ENCODE data around the gene ANKMY1. TPM values are rescaled to one million over a fixed set of nuclear protein-coding genes. Genes with fewer than 3 reads are reported as not detected.

Gene ANKMY1
- polyA plus RNA-seq, 4 donors: 9.6 to 14.5 (median 10.9) TPM

- DNase-seq (ENCODE audit: low read depth in 4 of 4, low spot score in 3 of 4): no peak
Measured at GRCh38 chr2:240462707-240463273, 95.0 kb downstream of the ANKMY1 start.

DNA sequence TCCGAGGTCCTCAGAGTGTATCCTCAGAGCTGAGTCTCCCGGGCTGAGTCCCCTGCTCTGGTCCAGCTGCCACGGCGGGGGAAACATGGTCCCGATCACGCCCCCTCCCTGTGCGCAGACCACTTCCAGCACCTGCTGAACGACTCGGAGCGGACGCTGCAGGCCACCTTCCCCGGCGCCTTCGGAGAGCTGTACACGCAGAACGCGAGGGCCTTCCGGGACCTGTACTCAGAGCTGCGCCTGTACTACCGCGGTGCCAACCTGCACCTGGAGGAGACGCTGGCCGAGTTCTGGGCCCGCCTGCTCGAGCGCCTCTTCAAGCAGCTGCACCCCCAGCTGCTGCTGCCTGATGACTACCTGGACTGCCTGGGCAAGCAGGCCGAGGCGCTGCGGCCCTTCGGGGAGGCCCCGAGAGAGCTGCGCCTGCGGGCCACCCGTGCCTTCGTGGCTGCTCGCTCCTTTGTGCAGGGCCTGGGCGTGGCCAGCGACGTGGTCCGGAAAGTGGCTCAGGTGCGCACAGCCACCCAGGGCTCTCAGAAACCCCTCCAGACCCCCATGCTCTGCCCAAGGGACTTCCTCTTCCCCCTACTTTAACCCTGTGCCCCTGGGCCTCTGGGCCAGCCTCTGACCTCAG is 95.6 kb downstream of the ANKMY1 start:
- DNase-seq (ENCODE audit: low read depth in 4 of 4, low spot score in 3 of 4): no peak

GRCh38 chr2:240461471-240462072 is 96.2 kb downstream of the ANKMY1 start:
- no peak for DNase-seq (ENCODE audit: low read depth in 4 of 4, low spot score in 3 of 4)

GRCh38 chr2:240460781-240461431 is 96.9 kb downstream of the ANKMY1 start:
- no peak for DNase-seq (ENCODE audit: low read depth in 4 of 4, low spot score in 3 of 4)

- no peak for DNase-seq (ENCODE audit: low read depth in 4 of 4, low spot score in 3 of 4)
Measured at GRCh38 chr2:240460253-240460711, 97.5 kb downstream of the ANKMY1 start.

DNA sequence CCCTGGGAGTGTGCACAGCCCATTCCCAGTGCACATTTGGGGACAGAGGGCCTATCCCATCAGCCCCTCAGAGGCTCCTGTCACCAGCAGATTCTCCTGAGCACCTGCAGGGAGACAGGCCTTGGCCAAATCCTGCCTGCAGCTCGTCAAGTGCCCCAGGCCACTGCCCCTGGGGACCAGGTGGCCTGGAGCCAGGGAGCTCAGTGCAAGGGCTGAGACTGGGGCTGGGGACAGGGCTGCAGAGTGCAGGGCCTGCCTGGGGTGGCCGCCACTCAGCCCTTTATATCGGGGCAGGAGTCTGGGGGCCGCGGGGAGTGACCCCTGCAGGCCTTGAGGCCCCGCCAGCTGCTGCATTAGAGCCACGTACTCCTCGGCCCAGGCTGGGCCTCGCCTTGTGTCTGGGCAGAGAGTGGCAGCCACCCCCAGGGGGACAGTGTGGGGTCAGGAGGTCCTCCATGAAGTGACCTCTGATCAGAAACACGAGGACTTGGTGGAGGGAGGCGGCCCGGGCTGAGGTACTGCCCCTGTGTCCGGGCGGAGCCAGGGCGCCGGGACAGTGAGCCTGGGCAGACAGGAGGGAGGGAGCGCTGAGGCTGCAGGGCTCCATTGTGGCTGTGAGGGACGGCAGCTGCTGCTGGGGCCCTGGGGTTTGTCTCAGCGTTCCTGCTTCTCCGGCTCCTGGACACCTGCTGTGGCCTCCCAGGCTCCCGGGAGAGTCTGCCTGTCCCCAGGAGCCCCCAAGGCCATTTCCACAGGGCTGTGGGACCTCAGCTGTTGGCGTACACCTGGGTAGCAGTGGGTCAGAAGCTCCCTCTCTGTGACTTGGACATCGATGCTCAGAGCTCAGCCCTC is 98.2 kb downstream of the ANKMY1 start:
- DNase-seq (ENCODE audit: low read depth in 4 of 4, low spot score in 3 of 4): no peak

DNA sequence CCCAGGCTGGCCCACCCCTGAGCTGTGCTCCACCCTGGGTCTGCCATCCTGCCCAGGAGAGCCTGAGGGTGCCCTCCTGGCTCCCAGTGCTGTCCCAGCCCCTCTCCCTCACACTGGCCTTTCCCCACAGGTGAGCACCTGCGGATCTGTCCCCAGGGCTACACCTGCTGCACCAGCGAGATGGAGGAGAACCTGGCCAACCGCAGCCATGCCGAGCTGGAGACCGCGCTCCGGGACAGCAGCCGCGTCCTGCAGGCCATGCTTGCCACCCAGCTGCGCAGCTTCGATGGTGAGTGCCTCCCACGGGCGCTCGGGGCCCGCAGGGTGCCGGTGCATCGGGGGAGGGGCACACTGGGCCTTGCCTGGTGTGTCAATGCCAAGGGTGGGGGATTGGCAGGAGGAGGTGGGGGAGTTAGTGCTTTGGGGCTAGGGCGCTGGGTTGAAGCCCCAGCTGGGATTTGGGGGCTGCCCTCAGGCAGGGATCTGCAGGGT is 98.8 kb downstream of the ANKMY1 start:
- DNase-seq (ENCODE audit: low read depth in 4 of 4, low spot score in 3 of 4): no peak

DNA sequence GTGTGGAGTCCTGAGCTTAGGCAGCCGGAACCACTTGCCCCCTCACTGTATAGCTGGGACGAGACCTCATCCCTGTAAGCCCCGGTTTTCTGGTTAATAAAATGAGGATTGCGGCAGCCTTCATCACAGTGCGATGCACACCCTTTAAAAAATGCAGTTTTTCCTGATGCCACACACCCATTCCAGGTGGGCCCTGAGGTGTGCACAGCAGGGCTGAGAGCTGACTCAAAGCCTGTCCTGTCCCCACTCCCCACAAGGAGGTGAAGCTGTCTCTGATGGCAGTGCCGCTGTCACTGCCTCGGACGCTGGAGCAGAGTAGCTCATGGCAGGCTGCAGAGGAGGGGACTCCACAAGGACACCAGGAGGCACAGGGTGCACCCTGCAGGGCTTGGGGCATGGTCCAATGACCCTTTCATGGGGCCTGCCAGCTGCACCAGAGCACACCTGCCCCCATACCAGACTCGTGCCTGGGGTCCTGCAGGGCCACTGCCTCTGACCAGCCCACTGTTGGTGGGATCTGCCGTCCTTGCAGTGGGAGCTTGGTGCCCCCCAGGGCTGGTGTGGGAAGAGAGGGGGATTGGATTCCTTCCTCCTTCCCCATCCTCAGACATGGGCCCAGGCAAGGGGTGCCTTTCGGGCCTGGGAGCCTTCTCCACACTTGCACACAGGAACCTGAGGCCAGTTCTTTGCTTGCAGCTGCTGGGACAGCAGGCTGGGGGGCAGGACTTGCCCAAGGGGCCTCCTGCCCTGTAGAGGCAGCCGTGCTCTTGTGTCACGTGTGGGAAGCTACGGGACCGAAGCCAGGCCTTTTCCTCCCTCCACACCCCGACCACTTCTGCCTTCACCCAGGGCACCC is 99.5 kb downstream of the ANKMY1 start:
- no peak for DNase-seq (ENCODE audit: low read depth in 4 of 4, low spot score in 3 of 4)

- no peak for DNase-seq (ENCODE audit: low read depth in 4 of 4, low spot score in 3 of 4)
Measured at GRCh38 chr2:240457223-240458043, 100.4 kb downstream of the ANKMY1 start.

- no peak for DNase-seq (ENCODE audit: low read depth in 4 of 4, low spot score in 3 of 4)
Measured at GRCh38 chr2:240456447-240457222, 101.2 kb downstream of the ANKMY1 start.

- no peak for DNase-seq (ENCODE audit: low read depth in 4 of 4, low spot score in 3 of 4)
Measured at GRCh38 chr2:240455647-240456446, 101.9 kb downstream of the ANKMY1 start.

GRCh38 chr2:240455272-240455646 is 102.5 kb downstream of the ANKMY1 start:
- no peak for DNase-seq (ENCODE audit: low read depth in 4 of 4, low spot score in 3 of 4)

- no peak for DNase-seq (ENCODE audit: low read depth in 4 of 4, low spot score in 3 of 4)
Measured at GRCh38 chr2:240454106-240454901, 103.5 kb downstream of the ANKMY1 start.

GRCh38 chr2:240453461-240454105 is 104.2 kb downstream of the ANKMY1 start:
- DNase-seq (ENCODE audit: low read depth in 4 of 4, low spot score in 3 of 4): no peak

DNA sequence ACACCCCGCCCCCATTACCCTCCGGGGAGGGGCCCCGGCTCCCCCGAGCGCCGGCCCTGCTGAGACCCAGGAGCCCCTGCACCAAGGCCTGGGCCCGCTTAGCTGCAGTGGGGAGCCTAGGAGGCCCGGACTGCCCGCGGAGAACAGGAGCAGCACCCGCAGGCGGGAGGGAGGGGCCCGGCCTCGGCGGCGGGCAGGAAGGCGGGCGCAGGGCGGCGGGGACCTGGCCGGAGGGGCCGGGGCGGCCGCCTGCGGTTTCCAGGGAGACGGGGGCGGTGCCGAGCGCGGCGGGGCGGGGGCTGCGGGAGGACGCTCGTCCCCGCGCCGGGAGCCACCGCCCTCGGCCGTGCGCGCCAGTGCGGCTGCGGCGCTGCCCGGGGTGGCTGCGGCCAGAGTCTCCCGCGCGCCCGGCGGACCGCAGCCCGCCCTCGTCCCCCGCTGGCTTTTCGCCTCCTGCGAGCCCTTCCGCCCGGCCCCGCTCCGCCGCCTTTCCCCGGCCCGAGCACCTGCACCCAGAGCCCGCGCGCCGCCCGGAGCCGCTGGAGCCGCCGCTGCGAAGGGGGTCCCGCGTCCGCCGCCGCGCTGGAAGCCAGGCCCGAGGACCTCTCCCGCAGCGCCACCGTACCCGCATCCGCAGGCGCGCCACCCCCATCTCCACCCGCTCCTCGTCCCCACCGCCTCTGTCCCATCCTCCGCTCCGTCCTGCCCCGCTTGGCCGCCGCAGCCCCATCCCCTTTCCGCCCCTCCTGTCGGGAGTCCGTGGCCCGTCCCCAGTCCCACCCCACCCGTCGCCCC is 105.1 kb downstream of the ANKMY1 start:
- DNase-seq (ENCODE audit: low read depth in 4 of 4, low spot score in 3 of 4): no peak

All from right renal pelvis (tissue), 4 donors.